ENCODE measurements around the gene GRWD1. TPM values are rescaled to one million over a fixed set of nuclear protein-coding genes. Genes with fewer than 3 reads are reported as not detected.

The GRWD1 gene
- total and polyA plus RNA-seq, 10 of the 15 experiments (the other 5 are each of a cell fraction or from before 2014, with no cell fraction given), result 1.4 to 103 (median 30.7) TPM

DNA sequence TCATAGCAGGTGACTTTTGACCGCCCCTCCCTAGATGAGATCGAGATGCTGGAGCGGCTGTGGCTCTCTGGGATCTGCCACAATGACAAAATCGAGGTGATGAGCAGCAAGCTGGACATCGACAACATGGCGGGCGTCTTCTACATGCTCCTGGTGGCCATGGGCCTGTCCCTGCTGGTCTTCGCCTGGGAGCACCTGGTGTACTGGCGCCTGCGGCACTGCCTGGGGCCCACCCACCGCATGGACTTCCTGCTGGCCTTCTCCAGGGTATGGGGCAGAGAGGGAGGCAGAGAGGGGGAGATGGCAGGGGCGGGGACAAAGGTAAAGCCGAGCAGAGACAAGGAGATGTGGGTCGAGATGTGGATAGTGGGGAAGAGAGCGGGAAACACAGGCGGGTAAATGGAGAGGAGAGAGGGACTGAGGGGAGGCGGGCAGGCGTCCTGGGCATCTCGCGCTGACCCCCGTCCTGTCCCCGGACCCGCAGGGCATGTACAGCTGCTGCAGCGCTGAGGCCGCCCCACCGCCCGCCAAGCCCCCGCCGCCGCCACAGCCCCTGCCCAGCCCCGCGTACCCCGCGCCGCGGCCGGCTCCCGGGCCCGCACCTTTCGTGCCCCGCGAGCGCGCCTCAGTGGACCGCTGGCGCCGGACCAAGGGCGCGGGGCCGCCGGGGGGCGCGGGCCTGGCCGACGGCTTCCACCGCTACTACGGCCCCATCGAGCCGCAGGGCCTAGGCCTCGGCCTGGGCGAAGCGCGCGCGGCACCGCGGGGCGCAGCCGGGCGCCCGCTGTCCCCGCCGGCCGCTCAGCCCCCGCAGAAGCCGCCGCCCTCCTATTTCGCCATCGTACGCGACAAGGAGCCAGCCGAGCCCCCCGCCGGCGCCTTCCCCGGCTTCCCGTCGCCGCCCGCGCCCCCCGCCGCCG lies 3.4 kb upstream of the GRWD1 start:
- TF ChIP-seq SUZ12 (IDR thresholded peaks at IDR 0.05; ENCODE audit: unreplicated experiment), result no peak
- no peak for TF ChIP-seq CBFB (IDR thresholded peaks at IDR 0.05; ENCODE audit: low read depth)
- no peak for TF ChIP-seq RAD21 (IDR thresholded peaks at IDR 0.05; ENCODE audit: insufficient read depth, low read depth, low read length)
- no peak for TF ChIP-seq SMAD1 (IDR thresholded peaks at IDR 0.05; ENCODE audit: low read depth, partially characterized antibody)
- TF ChIP-seq, protein P1, sequence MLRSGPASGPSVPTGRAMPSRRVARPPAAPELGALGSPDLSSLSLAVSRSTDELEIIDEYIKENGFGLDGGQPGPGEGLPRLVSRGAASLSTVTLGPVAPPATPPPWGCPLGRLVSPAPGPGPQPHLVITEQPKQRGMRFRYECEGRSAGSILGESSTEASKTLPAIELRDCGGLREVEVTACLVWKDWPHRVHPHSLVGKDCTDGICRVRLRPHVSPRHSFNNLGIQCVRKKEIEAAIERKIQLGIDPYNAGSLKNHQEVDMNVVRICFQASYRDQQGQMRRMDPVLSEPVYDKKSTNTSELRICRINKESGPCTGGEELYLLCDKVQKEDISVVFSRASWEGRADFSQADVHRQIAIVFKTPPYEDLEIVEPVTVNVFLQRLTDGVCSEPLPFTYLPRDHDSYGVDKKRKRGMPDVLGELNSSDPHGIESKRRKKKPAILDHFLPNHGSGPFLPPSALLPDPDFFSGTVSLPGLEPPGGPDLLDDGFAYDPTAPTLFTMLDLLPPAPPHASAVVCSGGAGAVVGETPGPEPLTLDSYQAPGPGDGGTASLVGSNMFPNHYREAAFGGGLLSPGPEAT (IDR thresholded peaks at IDR 0.05; ENCODE audit: low read depth), result no peak
- TF ChIP-seq CTCF (IDR thresholded peaks at IDR 0.05 in 2 of 3, conservative IDR thresholded peaks at IDR 0.05 in 1 of 3; ENCODE audit: control insufficient read depth in 2 of 3, extremely low read depth in 1 of 3, insufficient read depth in 1 of 3, low read depth in 3 of 3, low read length in 3 of 3), result no peak
- TF ChIP-seq CBX3 (IDR thresholded peaks at IDR 0.05; ENCODE audit: borderline replicate concordance, low read depth), result no peak
- no peak for TF ChIP-seq CBX5 (IDR thresholded peaks at IDR 0.05; ENCODE audit: low read depth)
- TF ChIP-seq MEF2B (IDR thresholded peaks at IDR 0.05; ENCODE audit: partially characterized antibody, poor library complexity, severe bottlenecking), result no peak
- TF ChIP-seq SRF (IDR thresholded peaks at IDR 0.05; ENCODE audit: low read depth in 2 of 2, low read length in 2 of 2), result no peak
- TF ChIP-seq TARDBP (IDR thresholded peaks at IDR 0.05; ENCODE audit: borderline replicate concordance), result no peak
- TF ChIP-seq HDGF (IDR thresholded peaks at IDR 0.05), result no peak
- Histone ChIP-seq H3K9ac (ENCODE audit: control insufficient read depth, insufficient read depth, low read length) (no peak overlapping the region), H2AFZ (ENCODE audit: control insufficient read depth, low read depth, low read length) (no peak overlapping the region), H3K4me1 (ENCODE audit: control insufficient read depth, insufficient read depth, low read length) (peaks cover 18% of the 10 kb centered on the region), H3K4me2 (ENCODE audit: control insufficient read depth, insufficient read depth) (no peak overlapping the region), H3K27me3 (replicated peaks in 1 of 2; ENCODE audit: control insufficient read depth in 2 of 2, insufficient read depth in 2 of 2, low read length in 1 of 2) (peaks cover 0 to 1% of the 10 kb centered on the region in 2 experiments; a peak in 1 of 4 replicates), H3K36me3 (ENCODE audit: control insufficient read depth in 2 of 2, insufficient read depth in 2 of 2, low read length in 1 of 2) (no peaks in the 10 kb centered on the region), H3K79me2 (ENCODE audit: control insufficient read depth, insufficient read depth, low read length) (peaks cover 15% of the 10 kb centered on the region), H4K20me1 (ENCODE audit: control insufficient read depth, insufficient read depth) (no peaks in the 10 kb centered on the region), H3K27ac (ENCODE audit: control insufficient read depth, insufficient read depth) (no peak overlapping the region), H3K4me3 (no peak overlapping the region), H3K9me3 (replicated peaks; ENCODE audit: control insufficient read depth, insufficient read depth, low read length) (no peaks in the 10 kb centered on the region)
- intact Hi-C loops (cut with micrococcal nuclease; ENCODE audit: unreplicated experiment) (no loop called here), in situ Hi-C loops (cut with MboI) (no loop called here)
- FAIRE-seq, result no peak
- ChIA-PET SMC1A (ENCODE audit: uncharacterized antibody, unreplicated experiment) (no interaction called here), POLR2A (no interaction called here), RAD21 (ENCODE audit: unreplicated experiment) (no interaction called here), CTCF (no interaction called here)
- WGBS (ENCODE audit: insufficient coverage, insufficient replicate concordance, low lambda C conversion rate, missing lambda C conversion rate), result 83% methylated on average over 16 of the region's 94 CpGs
- BruUV-seq (replicated peaks), result no TSS peak
- no peak for DNase-seq (ENCODE audit: low read depth, low spot score)
- ATAC-seq, result no peak

All from GM12878 (cell line).